SH-SY5Y (cell line): ENCODE results near the gene RPS3A.

Source experiments
- GATA2 ChIP-seq: IDR thresholded peaks from 2 replicates; pipeline ENCODE4 v1.6.1; 2011; ENCODE audit warnings: mild to moderate bottlenecking, low read depth, low read length
- GATA3 ChIP-seq: IDR thresholded peaks from 2 replicates; pipeline ENCODE4 v1.6.1; 2011; ENCODE audit warnings: low read depth, mild to moderate bottlenecking, low read length, moderate library complexity

DNA sequence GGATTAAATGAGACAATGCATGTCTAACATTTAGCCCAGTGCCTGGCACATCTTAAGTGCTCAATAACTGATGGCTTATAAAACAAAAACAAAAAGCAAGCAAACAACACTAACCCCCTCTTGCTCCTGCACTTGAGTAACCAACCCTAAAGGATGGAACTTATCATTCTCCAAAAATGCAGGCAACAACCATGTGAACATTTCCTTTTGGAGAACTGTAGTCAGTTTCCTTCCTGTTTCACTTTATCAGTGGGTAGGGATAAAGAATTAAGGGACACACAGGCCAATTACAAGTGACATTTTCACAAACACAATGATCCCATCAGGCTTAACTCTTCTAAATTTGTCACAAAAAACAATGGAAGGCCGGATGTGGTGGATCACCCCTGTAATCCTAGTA is 30.4 kb downstream of the RPS3A start:
- TF ChIP-seq GATA2 (no peak), GATA3 (no peak)
